NCI-H1436 (cell line): ENCODE measurements around the gene DPYSL4.

Source experiments
- DNase-seq: peaks from one replicate; lab custom pipeline; 2025; lab: John Stamatoyannopoulos, UW

DPYSL4 gene

GRCh38 chr10:132196178-132197113, 9.7 kb downstream of the DPYSL4 start:
- no peak for DNase-seq

DNA sequence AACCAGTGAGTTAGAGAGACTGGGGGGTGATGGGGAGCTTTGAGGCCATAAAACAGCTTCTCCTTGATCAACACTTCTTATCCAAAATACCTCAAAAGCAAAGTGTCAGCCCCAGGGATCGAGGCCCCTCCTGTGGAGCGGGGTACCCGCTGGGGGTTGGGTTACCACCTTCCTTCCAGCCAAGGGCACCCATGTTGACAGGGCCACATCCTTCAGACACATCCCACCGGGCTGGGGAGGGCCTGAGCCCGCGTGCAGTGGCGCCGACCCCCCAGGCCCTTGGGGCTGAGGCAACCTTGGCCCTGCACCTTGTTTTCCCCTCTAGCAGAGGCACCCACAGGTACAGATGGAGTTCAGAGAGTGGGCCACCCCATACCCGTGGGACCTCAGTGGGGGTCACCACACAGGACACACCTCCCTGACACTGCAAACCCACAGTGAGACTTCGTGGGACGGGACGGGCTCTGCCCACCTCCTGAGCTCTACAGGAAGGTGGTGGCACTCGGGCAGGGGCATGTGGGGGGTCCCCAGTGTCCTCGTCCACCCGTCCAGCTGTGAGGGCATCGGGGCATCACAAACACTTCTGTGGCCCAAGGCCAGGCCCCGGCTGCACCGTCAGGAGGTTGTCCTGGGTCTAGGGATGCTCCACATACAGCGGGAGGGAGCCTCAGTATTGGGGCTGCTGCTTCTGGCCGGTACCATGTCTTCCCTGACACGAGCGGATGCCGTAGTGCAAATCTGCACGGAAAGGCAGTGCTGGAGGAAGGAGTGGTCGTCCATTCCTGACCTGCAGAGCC, 10.7 kb downstream of the DPYSL4 start:
- DNase-seq, result no peak

DNA sequence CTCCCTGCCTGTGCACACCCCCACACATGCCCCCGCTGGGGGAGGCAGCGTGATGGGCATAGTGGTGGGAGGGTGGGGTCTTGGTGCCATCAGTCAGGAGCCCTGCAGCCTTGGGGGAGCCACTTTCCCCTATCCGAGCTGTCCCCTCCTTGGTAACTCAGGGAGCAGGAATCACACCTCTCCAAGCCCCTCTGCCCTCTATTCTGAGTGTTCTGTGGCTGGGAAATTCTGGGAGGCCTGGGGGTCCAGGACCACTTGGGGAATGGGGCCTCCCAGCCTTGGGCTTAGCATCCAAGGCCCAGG, 11.3 kb downstream of the DPYSL4 start:
- no peak for DNase-seq

- no peak for DNase-seq
These were observed 11.8 kb downstream of the DPYSL4 start for GRCh38 chr10:132198381-132199181.

DNA sequence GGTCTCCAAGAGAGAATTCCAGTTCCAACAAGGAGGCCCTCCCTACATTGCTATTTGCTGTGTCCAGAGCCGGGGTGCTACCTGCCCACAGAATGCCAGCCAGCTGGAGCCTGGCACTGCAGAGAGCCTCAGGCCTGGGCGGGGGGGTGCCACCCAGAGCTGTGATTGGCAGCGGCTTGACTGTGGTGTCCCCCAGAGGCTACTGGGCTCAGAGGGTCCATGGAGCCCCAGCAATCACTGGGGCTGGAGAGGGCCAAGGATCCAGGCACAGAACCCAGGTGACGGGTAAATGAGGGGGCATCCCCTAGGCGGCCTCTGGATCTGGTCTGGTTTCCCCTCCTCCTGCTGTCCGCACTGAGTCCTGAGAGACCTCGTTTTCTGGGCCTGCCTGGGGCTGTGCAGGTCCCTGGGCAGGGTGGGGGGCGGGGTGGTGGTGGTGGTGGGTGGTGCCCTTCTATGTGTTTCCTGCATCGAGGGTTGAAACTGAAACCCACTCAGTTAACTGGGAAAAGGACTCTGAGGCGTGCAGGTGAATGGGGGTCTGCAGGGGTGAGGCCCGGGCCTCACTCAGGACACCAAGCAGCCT, 12.6 kb downstream of the DPYSL4 start:
- no peak for DNase-seq

DNA sequence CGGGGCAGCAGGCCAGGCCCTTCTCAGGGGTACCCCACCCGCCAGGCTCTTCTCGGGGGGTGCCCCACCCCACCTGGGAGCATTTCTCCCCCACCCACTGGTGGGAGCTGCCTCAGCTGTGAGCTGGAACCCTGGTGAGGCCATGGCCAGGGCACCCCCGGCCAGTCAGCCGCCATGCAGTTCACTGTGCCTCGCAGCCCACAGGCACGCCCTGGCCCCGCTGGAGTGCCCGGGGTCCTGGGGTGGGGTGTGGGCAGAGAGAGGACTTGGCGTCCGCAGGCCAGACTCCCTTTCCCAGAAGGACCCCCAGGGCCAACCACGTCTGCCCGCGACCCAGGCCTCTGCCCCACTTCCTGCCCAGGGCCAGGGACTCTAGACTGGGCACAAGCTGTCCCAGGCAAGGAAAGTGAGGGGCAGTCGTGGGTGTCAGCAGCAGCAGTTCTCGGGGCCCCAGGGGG, 13.1 kb downstream of the DPYSL4 start:
- DNase-seq, result no peak

DNA sequence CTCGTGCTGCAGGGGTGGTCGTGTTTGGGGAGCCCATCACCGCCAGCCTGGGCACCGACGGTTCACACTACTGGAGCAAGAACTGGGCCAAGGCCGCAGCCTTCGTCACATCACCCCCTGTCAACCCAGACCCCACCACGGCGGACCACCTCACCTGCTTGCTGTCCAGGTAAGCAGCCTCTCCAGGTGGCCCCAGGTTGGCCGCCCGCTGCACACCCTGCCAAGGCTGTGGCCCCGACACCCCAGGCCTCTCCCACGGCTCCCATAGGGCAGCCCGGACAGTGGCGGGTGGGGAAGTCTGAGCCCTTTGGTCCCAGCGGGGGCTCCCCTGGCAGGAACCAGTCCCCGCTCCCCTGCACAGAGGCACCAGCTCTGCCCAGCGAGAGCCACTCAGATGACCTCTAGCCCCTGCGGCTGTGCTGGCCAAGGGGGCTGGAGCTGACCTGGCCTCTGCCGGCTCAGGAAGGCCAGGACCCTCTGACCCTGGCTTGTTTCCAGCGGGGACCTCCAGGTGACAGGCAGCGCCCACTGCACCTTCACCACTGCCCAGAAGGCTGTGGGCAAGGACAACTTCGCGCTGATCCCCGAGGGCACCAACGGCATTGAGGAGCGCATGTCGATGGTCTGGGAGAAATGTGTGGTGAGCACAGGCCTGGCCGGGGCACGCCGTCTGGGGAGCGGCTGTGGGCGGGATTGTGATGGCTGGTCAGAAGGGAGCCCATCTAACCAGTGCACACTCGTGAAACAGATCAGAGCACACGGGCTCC, 13.8 kb downstream of the DPYSL4 start:
- no peak for DNase-seq

- no peak for DNase-seq
These were observed 14.6 kb downstream of the DPYSL4 start for GRCh38 chr10:132201111-132201969.

GRCh38 chr10:132202070-132202970, 15.6 kb downstream of the DPYSL4 start:
- no peak for DNase-seq

DNA sequence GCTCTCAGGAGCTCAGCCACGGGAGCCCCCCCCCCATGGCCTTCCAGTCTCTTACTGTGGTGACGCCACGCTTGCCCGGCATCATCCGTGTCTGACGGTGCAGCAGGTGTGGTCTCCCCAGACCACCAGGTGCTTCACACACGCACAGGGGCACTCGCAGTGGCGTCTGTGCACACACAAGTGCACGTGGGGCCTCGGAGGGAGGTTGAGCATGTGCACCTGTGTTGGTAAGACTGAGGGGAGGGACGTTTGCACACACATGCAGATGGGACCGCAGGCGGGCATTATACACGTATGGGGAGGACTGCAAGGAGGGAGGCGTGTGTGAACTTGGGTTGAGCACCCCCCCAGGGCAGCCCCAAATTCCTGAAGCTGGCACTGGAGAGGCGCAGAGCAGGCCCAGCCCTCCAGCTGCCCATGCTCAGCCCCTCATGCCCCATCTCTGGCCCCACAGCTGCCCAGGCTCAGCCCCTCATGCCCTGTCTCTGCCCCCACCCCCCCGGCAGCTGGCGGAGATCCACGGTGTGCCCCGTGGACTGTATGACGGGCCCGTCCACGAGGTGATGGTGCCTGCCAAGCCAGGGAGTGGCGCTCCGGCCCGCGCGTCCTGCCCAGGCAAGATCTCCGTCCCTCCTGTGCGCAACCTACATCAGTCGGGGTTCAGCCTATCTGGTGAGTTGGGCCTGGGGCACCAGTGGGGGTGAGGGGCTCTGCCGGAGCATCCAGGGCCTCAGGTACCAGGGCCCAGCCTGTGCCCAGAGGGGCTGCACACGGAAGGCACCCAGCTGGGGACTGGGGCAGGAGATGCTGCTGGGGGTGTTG, 16.7 kb downstream of the DPYSL4 start:
- no peak for DNase-seq

- DNase-seq, result no peak
These were observed 17.5 kb downstream of the DPYSL4 start for GRCh38 chr10:132204078-132204780.

- no peak for DNase-seq
These were observed 18.2 kb downstream of the DPYSL4 start for GRCh38 chr10:132204781-132205473.

- DNase-seq, result no peak
These were observed 19.1 kb downstream of the DPYSL4 start for GRCh38 chr10:132205650-132206376.

DNA sequence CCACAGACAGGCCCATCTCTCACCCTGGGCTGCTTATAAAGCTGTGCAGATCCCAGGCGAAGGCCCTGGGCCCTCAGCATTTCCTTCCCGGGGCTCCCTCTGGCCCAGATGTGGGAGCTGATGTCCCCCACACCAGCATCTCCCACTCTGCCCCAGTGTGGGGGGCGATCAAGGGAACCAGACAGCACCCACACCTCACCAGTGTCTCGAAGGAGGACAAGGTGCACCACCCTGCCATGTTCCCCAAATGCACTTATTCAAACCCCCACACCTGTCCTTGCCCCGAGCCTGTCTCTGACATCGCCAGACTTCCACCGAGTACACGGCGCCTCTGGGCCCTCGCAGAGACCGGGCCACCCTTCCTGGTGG, 19.6 kb downstream of the DPYSL4 start:
- no peak for DNase-seq

DNA sequence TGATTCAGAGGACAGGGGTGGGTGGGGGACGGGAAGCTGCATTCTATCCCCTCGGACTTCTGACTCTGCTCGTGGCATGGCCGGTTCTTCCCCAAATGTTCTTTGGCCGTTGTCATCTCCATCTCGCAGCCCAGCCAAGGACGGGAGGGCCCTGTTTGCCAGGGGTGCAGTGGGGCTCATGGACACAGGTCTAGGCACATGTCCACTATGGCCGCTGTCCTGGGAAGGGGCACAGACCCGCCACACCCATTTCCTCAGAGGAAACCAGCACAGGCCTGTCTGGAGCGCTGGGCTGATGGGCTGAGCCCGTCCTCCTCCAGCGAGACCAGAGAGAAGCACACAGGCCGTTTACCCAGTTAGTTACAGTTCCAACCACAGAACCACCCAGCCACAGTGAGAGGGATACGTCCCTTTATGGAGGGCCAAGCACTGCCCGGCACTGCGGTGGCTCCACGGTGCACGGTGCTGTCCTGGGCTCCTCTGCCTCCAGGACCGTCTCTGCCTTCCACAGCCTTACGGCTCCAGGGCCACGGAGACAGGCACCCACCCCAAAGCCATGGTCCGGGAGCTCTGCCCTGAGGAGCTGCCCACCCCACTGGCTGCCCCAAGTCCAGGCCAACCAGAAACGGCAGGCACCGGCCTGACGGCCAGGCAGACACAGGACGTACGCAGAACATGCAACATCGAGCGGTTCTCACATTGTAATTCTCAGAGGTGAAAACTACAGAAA, 20.2 kb downstream of the DPYSL4 start:
- no peak for DNase-seq
